GM18867 (cell line): ENCODE data around the gene DFFB.

Source experiments
- ATAC-seq: cut with Tn5 transposase; IDR thresholded peaks from one replicate; pipeline ENCODE4 v1.9.1; 2021; ENCODE audit warnings: mild to moderate bottlenecking, moderate library complexity; ENCODE audit not compliant: unreplicated experiment

Gene DFFB

GRCh38 chr1:3856923-3857790 lies at the start of gene DFFB, which contains the start of gene CEP104:
Gene DFFB (plus strand): TSS chr1:3857476. CDS start chr1:3857604, 128 bp downstream.
Gene CEP104 (minus strand): TSS chr1:3857211. CDS start chr1:3852407, 4,804 bp downstream.
- peak; percentile 94 for ATAC-seq

GRCh38 chr1:3807769-3808168 lies 49.5 kb upstream of the DFFB start:
- no peak for ATAC-seq

- no peak for ATAC-seq
Observed at GRCh38 chr1:3809680-3810079, 47.6 kb upstream of the DFFB start.

GRCh38 chr1:3810149-3810761 lies 47.0 kb upstream of the DFFB start:
- peak; percentile 54 for ATAC-seq

GRCh38 chr1:3811595-3811911 lies 45.7 kb upstream of the DFFB start:
- ATAC-seq, result no peak

DNA sequence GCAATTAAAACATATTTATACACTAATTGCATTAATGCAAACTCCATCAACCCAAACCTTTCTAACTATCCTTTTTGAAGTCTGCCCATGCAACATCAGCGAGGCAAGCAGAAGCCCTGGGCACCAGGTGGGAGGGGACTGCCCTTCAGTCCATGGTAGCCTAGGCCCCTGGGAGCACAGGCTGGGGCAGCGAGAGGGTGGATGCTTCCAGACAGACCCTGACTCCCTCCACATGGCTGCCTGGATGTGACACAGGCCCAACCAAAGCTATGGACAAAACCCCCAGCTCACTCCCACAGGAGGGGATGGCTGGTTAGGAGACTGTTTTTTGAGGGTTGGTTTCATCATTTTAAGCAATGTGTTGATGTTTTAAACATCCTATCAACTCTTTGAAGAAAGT lies 43.2 kb upstream of the DFFB start:
- no peak for ATAC-seq

DNA sequence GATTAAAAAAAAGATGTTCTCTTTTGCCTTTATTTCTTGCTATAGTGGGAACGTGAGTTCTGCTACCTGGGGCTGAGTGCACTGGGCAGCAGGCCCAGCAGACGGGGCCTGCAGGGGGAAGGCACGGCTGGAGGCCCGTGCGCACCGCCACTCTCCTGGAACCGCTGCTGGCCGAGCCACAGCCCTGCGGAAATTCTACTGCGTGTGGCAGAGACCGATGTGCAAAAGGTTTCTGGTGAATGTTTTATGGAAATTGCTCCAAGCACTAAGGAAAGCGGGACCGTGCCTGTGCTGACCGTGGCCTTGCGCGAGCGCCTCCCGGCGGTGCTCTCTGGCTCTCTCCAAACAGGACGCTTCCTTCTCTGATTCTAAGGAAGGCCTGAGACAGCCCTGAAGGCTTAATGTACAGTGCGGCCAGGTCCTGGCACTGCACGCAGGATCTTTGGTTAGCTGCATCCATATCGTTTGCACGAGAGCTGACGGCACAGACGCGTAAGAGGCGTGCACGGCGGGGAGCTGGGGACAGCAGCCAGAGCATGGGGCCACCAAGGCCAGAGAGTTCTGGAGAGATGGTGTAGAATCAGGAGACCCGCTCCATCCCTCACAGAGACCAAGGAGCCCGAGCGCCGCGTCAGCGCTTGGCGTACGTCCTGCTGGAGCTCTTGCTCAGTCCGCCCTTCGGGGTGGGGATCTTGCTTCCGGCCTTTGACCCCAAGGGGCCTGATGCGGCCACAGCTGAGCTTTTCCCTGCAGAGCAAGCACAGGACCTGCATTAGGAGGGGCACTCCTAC lies 42.3 kb upstream of the DFFB start:
- ATAC-seq, result no peak

DNA sequence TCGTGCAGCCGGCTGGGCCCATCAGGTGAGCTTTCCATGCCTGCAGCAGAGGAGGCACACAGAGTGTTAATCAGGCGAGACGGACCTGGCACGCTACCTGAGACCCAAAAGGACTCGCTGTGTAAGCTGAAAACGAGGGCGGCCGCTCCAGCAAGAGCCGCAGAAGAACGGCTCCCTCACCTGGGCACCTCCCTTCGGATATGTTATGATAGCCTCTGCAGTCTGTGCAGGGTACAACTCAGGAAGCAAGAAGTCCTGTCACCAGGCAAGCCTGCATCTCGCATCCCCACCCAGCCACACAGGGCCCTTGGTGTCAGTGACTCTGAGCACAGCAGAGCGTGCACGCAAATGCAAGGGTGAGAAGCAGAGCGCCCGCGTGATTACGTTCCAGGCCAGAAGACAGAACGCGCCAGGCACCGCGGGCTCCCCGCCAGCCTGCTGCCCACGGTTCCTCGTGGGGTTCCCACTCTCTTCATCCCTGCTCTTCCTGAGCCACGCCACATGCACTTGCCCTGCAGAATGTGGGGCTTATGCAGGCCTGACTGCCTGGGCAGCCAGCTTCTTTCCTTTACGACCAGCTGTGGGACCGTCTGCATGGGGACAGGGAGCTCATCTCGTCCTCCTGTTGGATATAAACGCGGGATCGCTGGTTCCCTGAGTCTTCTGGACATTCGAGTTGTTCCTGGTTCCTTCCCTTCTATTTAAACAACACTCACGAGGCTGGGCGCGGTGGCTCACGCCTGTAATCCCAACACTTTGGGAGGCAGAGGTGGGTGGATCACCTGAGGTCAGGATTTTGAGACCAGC lies 40.7 kb upstream of the DFFB start:
- no peak for ATAC-seq

DNA sequence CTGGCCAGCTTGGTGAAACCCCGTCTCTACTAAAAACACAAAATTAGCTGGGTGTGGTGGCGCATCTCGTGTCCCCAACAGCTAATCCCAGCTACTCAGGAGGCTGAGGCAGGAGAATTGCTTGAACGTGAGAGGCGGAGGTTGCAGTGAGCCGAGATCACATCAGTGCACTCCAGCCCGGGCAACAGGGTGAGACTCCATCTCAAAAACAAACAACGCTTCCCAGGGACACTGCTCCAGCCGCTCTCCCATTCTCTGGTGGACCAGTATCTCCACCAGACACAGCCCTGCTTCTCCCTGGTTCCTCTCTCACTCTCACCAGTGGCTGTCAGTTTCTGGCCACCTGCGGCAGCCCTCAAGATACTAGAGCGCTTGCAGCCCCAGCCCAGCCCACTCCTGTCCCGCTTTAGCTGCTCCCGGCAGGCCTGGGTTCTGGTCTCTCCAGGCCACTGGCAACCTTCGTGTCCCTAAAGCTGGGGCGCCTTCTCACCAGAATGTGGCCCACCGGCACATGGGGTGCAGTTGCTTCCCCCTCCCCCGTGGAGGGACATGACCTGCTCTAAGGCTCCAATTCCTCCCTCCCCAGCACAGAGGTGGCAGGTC lies 40.0 kb upstream of the DFFB start:
- ATAC-seq, result no peak

GRCh38 chr1:3817821-3818597 lies 39.3 kb upstream of the DFFB start:
- no peak for ATAC-seq

DNA sequence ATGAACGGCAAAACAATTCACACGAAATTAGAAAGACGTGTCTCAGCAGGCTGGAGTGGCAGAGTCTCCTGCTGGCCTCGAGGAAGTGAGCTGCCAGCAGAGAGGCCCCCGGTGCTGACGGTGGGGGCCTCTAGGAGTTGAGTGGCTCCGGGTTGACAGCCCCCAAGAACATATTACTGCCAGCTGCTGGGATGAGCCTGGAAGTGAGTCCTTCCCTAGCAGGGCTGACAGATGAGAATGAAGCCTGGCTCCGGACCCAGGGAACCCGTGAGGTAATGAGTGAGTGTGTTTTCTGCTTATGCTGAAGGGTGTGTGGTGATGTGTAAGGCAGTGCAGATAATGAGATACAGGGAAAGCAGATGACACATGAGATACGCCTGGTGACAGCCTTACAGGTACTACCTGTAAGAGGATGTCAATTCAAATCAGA lies 37.5 kb upstream of the DFFB start:
- no peak for ATAC-seq

GRCh38 chr1:3820316-3820715 lies 37.0 kb upstream of the DFFB start:
- ATAC-seq, result no peak

GRCh38 chr1:3821004-3821403 lies 36.3 kb upstream of the DFFB start:
- no peak for ATAC-seq

GRCh38 chr1:3821447-3821846 lies 35.8 kb upstream of the DFFB start:
- no peak for ATAC-seq

- ATAC-seq, result no peak
Observed at GRCh38 chr1:3821908-3822307, 35.4 kb upstream of the DFFB start.

- no peak for ATAC-seq
Observed at GRCh38 chr1:3822421-3822820, 34.9 kb upstream of the DFFB start.

DNA sequence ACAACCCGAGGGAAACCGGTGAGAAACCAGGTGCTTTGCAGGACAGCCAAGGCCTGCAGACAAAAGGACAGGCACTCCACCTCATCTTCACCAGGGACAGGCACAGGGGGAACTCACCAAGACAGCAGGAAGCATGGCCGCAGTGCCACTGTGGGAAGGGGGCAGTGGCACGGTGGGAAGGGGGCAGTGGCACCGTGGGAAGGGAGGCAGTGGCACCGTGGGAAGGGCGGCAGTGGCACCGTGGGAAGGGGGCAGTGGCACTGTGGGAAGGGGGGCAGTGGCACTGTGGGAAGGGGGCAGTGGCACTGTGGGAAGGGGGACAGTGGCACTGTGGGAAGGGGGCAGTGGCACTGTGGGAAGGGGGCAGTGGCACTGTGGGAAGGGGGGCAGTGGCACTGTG lies 32.6 kb upstream of the DFFB start:
- ATAC-seq, result no peak

GRCh38 chr1:3825356-3825755 lies 31.9 kb upstream of the DFFB start:
- ATAC-seq, result no peak

- no peak for ATAC-seq
Observed at GRCh38 chr1:3827813-3828307, 29.4 kb upstream of the DFFB start.
